Lower lobe of right lung (tissue), 2 donors: ENCODE results near the gene RGS1. TPM values are rescaled to one million over a fixed set of nuclear protein-coding genes. Genes with fewer than 3 reads are reported as not detected.
A peak's percentile ranks its signal among the peaks of the same experiment; 100 is the strongest.

ENCODE experiments used
- ATAC-seq, 2 donors: fragments of 200-7000 bp; cut with Tn5 transposase; one replicate each; pipeline ENCODE4 v1.9.1; 2020 to 2022; ENCODE audit warnings: mild to moderate bottlenecking in 2 of 2, moderate library complexity in 2 of 2
- DNase-seq: peaks from one replicate; pipeline ENCODE4 v3.0.0-alpha.2; 2020
- H3K27ac ChIP-seq: fragments of 200-600 bp; one replicate; pipeline ENCODE4 v1.8.0; 2022
- H3K27me3 ChIP-seq: fragments of 200-600 bp; one replicate; pipeline ENCODE4 v1.8.0; 2022; ENCODE audit warnings: low read depth
- H3K36me3 ChIP-seq: fragments of 200-600 bp; one replicate; pipeline ENCODE4 v1.8.0; 2022; ENCODE audit warnings: mild to moderate bottlenecking
- H3K4me1 ChIP-seq: fragments of 200-600 bp; one replicate; pipeline ENCODE4 v1.8.0; 2022
- H3K4me3 ChIP-seq: fragments of 200-600 bp; one replicate; pipeline ENCODE4 v1.8.0; 2022; ENCODE audit warnings: mild to moderate bottlenecking
- H3K9me3 ChIP-seq: fragments of 200-600 bp; one replicate; pipeline ENCODE4 v1.8.0; 2022
- CTCF ChIP-seq: fragments of 200-600 bp; IDR thresholded peaks from one replicate; pipeline ENCODE4 v1.8.0; 2022; ENCODE audit warnings: antibody characterized with exemption, mild to moderate bottlenecking
- intact Hi-C: fragments of 100-400 bp; cut with DNase I; formaldehyde crosslinking; loops from one replicate; pipeline ENCODE4 v1.11.0; 2022
- total RNA-seq: library from RNA; stranded (reverse); fragmentation: NEBNext Ultra II Directional; extraction: Animal tissue kit (Norgen Biotek cat#: 25700); gene quantifications from one replicate; pipeline ENCODE4 v1.2.1, GENCODE V29; 2021
- donor health status: DM: no; HTN: yes; CAD: no; lungs with severe emphysema.

Gene RGS1
- total RNA-seq, 1 donor from 2014 or later = 16.3 TPM

DNA sequence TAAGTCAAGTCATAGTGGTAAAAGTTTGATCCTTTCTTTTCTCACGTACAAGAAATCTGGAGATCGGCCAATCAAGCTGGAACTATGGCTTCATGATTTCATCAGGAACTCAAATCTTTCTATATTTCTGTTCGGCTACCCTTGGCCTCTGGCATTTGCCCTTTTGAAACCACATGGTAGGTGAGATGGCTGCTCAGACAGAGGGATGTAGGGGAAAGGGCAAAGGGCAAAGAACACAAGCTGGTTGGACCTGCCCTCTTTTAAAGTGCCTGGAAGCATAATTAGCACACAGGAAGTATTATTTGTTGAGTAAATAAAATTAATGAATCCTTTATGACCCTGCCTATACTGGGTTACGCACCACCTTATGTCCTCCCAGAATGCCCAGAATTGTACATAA, 11.5 kb upstream of the RGS1 start:
- Histone ChIP-seq H3K9me3 (no peaks in the 10 kb centered on the region), H3K4me3 (no peak overlapping the region), H3K4me1 (no peaks in the 10 kb centered on the region), H3K36me3 (no peaks in the 10 kb centered on the region), H3K27me3 (no peaks in the 10 kb centered on the region), H3K27ac (no peak overlapping the region)
- DNase-seq (no peak), ATAC-seq (no peak)
- no peak for TF ChIP-seq CTCF
- intact Hi-C loops = no loop called here

DNA sequence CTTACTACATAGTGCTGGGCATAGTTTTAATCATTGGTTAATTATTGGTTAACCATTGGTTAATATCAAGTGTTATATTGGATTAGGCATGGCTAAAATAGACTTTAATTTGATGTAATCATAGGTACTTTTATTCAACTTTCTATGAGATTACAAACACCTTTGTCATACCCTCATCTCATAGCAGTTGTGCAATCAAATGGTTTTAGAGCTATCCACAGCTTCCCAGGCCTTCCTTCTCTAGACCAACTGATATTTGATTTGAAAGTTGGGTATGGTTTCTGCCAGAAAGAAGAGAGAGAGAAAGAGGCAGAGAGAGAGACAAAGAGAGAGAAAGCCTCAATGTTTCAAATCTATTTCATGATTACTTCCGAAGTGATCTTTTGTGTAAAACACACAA, 9.6 kb upstream of the RGS1 start:
- no peak for DNase-seq

DNA sequence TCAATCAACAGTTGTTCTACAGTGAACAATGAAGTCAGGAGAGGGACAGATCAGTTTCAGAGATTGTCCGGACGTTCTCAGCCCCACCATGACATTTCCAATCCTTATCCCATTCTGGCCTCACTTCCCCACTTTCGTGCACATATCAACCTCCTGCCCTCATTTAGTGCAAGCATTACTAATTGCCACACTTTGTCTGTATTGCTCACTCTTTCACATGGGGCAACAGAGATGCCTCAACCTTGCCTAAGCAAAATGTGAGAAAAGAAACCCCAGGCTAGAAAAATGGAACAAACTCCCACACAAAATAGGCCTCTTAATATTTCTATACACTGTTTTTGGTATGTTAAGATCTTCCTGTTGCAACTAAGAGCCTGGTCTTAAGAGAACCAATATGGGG, 8.9 kb upstream of the RGS1 start:
- peak; percentile 15 to 54 for ATAC-seq
- Histone ChIP-seq H3K27me3 (no peaks in the 10 kb centered on the region), H3K4me3 (no peak overlapping the region), H3K36me3 (no peaks in the 10 kb centered on the region), H3K4me1 (no peaks in the 10 kb centered on the region), H3K27ac (no peak overlapping the region), H3K9me3 (peaks cover 9% of the 10 kb centered on the region)
- TF ChIP-seq CTCF = no peak
- intact Hi-C loops = no loop called here
- DNase-seq = no peak

More for the DNA sequence above, 9.6 kb upstream of the RGS1 start:
- Histone ChIP-seq H3K27ac (no peak overlapping the region), H3K4me1 (no peaks in the 10 kb centered on the region), H3K4me3 (no peak overlapping the region), H3K36me3 (no peaks in the 10 kb centered on the region), H3K27me3 (no peaks in the 10 kb centered on the region), H3K9me3 (peaks cover 9% of the 10 kb centered on the region)
- intact Hi-C loops = no loop called here
- no peak for ATAC-seq
- TF ChIP-seq CTCF = no peak

DNA sequence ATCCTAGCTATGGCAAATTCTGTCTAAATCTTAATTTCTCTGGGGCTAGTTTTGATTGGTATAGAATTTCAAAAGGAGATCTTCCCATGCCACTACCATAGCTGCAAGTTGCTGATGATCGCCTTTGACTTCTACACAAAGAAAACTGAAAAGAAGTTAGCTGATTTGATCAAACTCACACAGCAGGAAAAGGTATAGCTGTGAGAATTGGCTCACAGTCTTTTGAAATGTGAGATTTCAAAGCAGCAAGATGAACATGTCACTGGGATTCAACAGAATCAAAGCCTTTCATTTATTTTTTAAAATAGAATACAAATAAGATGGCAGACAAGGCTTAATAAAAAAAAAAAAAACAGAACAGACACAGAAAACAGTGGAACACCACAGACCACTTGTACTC, 7.5 kb upstream of the RGS1 start:
- intact Hi-C loops = no loop called here
- H3K27ac ChIP-seq = no peak overlapping the region
- H3K27me3 ChIP-seq = no peaks in the 10 kb centered on the region
- no peak for DNase-seq
- no peak for ATAC-seq
- no peaks in the 10 kb centered on the region for H3K4me1 ChIP-seq
- no peak overlapping the region for H3K4me3 ChIP-seq
- no peak for TF ChIP-seq CTCF
- H3K9me3 ChIP-seq = peaks cover 9% of the 10 kb centered on the region
- no peaks in the 10 kb centered on the region for H3K36me3 ChIP-seq

DNA sequence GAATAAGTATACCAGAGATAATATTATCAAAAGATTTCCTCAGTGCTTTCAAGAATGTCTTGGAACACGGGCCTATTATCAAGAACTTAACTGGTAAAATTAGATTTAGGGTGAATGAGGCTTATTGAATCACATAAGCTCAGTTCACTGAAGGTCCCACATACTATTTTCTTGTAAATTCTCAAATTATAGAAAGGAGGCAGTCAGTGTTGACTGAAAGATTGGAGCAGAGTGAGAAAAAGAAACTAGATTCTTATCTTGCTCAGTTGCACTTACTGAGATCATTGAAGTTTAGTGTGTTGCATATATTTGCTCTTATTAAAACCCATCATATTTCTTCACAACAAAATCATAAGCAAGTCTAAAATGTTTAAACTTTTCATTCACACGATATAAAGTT, 3.9 kb upstream of the RGS1 start:
- TF ChIP-seq CTCF = no peak
- H3K4me1 ChIP-seq = peaks cover 11% of the 10 kb centered on the region
- intact Hi-C loops = no loop called here

DNA sequence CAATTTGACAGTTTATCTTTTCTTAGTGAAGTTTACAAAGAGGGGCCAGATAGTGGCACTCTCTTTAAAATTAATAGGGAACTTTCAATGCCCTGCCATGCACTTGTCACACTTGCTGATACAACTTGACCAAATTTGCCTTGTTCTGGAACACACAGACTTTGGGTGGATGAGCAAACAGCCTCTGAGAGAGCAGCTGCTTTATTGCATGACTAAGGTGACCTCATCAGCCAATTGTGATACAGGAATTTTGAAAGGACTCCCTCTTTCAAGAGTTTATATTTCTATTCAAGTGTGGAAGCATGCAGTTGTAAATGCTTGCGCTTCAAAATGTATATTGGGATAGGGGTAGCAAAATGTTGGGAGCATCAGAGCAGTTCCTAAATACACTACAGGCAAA, 2.1 kb upstream of the RGS1 start:
- intact Hi-C loops = no loop called here
- DNase-seq (no peak), ATAC-seq (no peak)
- Histone ChIP-seq H3K27ac (no peak overlapping the region), H3K4me3 (no peak overlapping the region), H3K36me3 (no peaks in the 10 kb centered on the region), H3K4me1 (peaks cover 11% of the 10 kb centered on the region), H3K9me3 (peaks cover 9% of the 10 kb centered on the region), H3K27me3 (no peaks in the 10 kb centered on the region)
- no peak for TF ChIP-seq CTCF

More for the DNA sequence above, 3.9 kb upstream of the RGS1 start:
- no peak overlapping the region for H3K27ac ChIP-seq
- DNase-seq (no peak), ATAC-seq (no peak)
- no peak overlapping the region for H3K4me3 ChIP-seq
- H3K27me3 ChIP-seq = no peaks in the 10 kb centered on the region
- H3K9me3 ChIP-seq = peaks cover 9% of the 10 kb centered on the region
- no peaks in the 10 kb centered on the region for H3K36me3 ChIP-seq
